PC-3 (cell line): ENCODE results near the gene MPO.

ENCODE experiments used
- CTCF ChIP-seq: fragments of 300-600 bp; sonication (generic); conservative IDR thresholded peaks from 2 replicates; pipeline ENCODE4 v1.5.1; 2017; ENCODE audit warnings: antibody characterized with exemption, low read depth, mild to moderate bottlenecking, low read length
- EZH2 ChIP-seq: fragments of 300-600 bp; sonication (generic); IDR thresholded peaks from one replicate; pipeline ENCODE4 v1.6.1; 2017; ENCODE audit warnings: antibody characterized with exemption, mild to moderate bottlenecking, low read length; ENCODE audit not compliant: unreplicated experiment
- EZH2phosphoT487 ChIP-seq: fragments of 300-600 bp; sonication (generic); IDR thresholded peaks from 2 replicates; pipeline ENCODE4 v1.6.1; 2018; ENCODE audit warnings: mild to moderate bottlenecking, antibody characterized with exemption, low read length, borderline replicate concordance

- TF ChIP-seq CTCF = no peak
- TF ChIP-seq EZH2phosphoT487 = no peak
- TF ChIP-seq EZH2 = no peak
Observed at GRCh38 chr17:58283674-58284612, 3.2 kb upstream of the MPO start.
